ENCODE data around the gene RADIL.

DNA sequence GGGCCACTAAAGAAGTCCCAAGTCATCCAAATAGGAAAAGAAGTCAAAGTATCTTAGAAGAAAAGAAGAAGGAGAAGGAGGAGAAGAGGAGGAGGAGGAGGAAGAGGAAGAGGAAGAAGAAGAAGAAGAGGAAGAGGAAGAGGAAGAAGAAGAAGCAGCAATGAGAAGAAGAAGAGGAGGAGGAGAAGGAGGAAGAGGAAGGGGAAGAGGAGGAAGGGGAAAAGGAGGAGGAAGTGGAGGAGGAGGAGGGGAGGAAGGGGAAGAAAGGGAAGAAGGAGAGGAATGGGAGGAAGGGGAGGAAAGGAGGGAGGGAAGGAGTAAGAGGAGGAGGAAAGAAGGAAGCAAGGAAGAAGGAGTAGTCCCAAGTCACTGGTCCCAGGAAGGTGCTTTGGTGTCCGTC lies 21.7 kb upstream of the RADIL start:
- no peak for TF ChIP-seq POLR2AphosphoS5 (IDR thresholded peaks at IDR 0.05; ENCODE audit: low read depth, low read length)
- TF ChIP-seq, protein P1, sequence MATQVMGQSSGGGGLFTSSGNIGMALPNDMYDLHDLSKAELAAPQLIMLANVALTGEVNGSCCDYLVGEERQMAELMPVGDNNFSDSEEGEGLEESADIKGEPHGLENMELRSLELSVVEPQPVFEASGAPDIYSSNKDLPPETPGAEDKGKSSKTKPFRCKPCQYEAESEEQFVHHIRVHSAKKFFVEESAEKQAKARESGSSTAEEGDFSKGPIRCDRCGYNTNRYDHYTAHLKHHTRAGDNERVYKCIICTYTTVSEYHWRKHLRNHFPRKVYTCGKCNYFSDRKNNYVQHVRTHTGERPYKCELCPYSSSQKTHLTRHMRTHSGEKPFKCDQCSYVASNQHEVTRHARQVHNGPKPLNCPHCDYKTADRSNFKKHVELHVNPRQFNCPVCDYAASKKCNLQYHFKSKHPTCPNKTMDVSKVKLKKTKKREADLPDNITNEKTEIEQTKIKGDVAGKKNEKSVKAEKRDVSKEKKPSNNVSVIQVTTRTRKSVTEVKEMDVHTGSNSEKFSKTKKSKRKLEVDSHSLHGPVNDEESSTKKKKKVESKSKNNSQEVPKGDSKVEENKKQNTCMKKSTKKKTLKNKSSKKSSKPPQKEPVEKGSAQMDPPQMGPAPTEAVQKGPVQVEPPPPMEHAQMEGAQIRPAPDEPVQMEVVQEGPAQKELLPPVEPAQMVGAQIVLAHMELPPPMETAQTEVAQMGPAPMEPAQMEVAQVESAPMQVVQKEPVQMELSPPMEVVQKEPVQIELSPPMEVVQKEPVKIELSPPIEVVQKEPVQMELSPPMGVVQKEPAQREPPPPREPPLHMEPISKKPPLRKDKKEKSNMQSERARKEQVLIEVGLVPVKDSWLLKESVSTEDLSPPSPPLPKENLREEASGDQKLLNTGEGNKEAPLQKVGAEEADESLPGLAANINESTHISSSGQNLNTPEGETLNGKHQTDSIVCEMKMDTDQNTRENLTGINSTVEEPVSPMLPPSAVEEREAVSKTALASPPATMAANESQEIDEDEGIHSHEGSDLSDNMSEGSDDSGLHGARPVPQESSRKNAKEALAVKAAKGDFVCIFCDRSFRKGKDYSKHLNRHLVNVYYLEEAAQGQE (IDR thresholded peaks at IDR 0.05; ENCODE audit: insufficient read depth in 1 of 2, low read depth in 2 of 2, low read length in 2 of 2), result no peak
